ENCODE data around the gene PRB3. TPM values are rescaled to one million over a fixed set of nuclear protein-coding genes. Genes with fewer than 3 reads are reported as not detected.

The PRB3 gene
- total and polyA plus RNA-seq, 9 of the 15 experiments (the other 6 are each of a cell fraction or from before 2014, with no cell fraction given), result 0.07 TPM; not detected in 8

DNA sequence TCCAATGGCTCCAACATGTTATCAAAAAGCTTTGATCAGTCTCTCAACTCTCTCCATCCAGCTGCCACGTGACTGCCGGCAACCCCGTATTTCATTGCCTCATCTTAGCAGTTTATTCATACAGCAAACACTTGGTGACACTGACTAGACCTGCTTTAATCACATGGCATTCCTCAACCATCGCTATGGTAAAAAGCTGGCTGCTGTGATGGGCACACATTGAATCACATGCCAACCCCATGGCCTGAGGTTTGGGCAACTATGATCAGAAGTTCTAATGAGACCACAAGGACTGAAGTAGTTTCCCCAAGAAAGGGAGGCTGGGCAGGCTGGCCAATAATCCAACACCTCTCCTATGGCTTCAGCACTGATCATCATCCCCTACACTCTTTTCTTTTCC, 42.1 kb downstream of the PRB3 start (continued):
- TF ChIP-seq, protein P1, sequence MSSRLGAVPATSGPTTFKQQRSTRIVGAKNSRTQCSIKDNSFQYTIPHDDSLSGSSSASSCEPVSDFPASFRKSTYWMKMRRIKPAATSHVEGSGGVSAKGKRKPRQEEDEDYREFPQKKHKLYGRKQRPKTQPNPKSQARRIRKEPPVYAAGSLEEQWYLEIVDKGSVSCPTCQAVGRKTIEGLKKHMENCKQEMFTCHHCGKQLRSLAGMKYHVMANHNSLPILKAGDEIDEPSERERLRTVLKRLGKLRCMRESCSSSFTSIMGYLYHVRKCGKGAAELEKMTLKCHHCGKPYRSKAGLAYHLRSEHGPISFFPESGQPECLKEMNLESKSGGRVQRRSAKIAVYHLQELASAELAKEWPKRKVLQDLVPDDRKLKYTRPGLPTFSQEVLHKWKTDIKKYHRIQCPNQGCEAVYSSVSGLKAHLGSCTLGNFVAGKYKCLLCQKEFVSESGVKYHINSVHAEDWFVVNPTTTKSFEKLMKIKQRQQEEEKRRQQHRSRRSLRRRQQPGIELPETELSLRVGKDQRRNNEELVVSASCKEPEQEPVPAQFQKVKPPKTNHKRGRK (tag; IDR thresholded peaks at IDR 0.05), result no peak
- no peak for TF ChIP-seq POLR2AphosphoS5 (IDR thresholded peaks at IDR 0.05; ENCODE audit: control insufficient read depth, insufficient read depth, low read depth, low read length)

Other genes with a start within 250 kb of the PRB3 start
Only the 7 nearest of the 9 such genes appear.
- 0.95 and 1.1 TPM in 2 replicates for gene TAS2R46, start 207.4 kb downstream of the PRB3 start, total RNA-seq (2014; rRNA removed)
- 1.8 and 2.1 TPM in 2 replicates for gene TAS2R46, start 207.4 kb downstream of the PRB3 start, total RNA-seq (2014; rRNA removed; fragmentation: Illumina TruSeq; extraction: Trizol)
- gene TAS2R46, start 207.4 kb downstream of the PRB3 start, total RNA-seq (2015; rRNA removed; fragmentation: Illumina TruSeq; extraction: Trizol), result 1.3 TPM in 2 replicates
- gene TAS2R46, start 207.4 kb downstream of the PRB3 start, total RNA-seq (2021), result 0.47 and 0.74 TPM in 2 replicates
- gene TAS2R46, start 207.4 kb downstream of the PRB3 start, polyA plus RNA-seq (2011; rRNA removed), result 0.30 and 0.35 TPM in 2 replicates
- gene TAS2R46, start 207.4 kb downstream of the PRB3 start, polyA plus RNA-seq (2014; fragmentation: Illumina TruSeq; extraction: Trizol), result 0.19 TPM in 1 of 2 replicates, not detected in the other
- gene TAS2R46, start 207.4 kb downstream of the PRB3 start, polyA plus RNA-seq (2014; fragmentation: Nextera tagmentation; extraction: Ambion mirVana), result not detected
- 0.08 TPM in 1 of 2 replicates, not detected in the other for gene TAS2R46, start 207.4 kb downstream of the PRB3 start, polyA plus RNA-seq (2014; rRNA removed)
- not detected in 2 replicates for gene TAS2R43, start 177.4 kb downstream of the PRB3 start, total RNA-seq (2014; rRNA removed)
- gene TAS2R43, start 177.4 kb downstream of the PRB3 start, total RNA-seq (2014; rRNA removed; fragmentation: Illumina TruSeq; extraction: Trizol), result not detected in 2 replicates
- gene TAS2R43, start 177.4 kb downstream of the PRB3 start, total RNA-seq (2015; rRNA removed; fragmentation: Illumina TruSeq; extraction: Trizol), result not detected in 2 replicates
- not detected in 2 replicates for gene TAS2R43, start 177.4 kb downstream of the PRB3 start, total RNA-seq (2021)
- not detected in 2 replicates for gene TAS2R43, start 177.4 kb downstream of the PRB3 start, polyA plus RNA-seq (2011; rRNA removed)
- not detected in 2 replicates for gene TAS2R43, start 177.4 kb downstream of the PRB3 start, polyA plus RNA-seq (2014; fragmentation: Illumina TruSeq; extraction: Trizol)
- not detected for gene TAS2R43, start 177.4 kb downstream of the PRB3 start, polyA plus RNA-seq (2014; fragmentation: Nextera tagmentation; extraction: Ambion mirVana)
- gene TAS2R43, start 177.4 kb downstream of the PRB3 start, polyA plus RNA-seq (2014; rRNA removed), result not detected in 2 replicates
- 1.0 and 1.1 TPM in 2 replicates for gene TAS2R30, start 135.1 kb downstream of the PRB3 start, total RNA-seq (2014; rRNA removed)
- gene TAS2R30, start 135.1 kb downstream of the PRB3 start, total RNA-seq (2014; rRNA removed; fragmentation: Illumina TruSeq; extraction: Trizol), result 4.0 and 4.9 TPM in 2 replicates
- 2.8 and 3.4 TPM in 2 replicates for gene TAS2R30, start 135.1 kb downstream of the PRB3 start, total RNA-seq (2015; rRNA removed; fragmentation: Illumina TruSeq; extraction: Trizol)
- 0.87 and 0.93 TPM in 2 replicates for gene TAS2R30, start 135.1 kb downstream of the PRB3 start, total RNA-seq (2021)
- gene TAS2R30, start 135.1 kb downstream of the PRB3 start, polyA plus RNA-seq (2011; rRNA removed), result 0.14 and 0.39 TPM in 2 replicates
- not detected in 2 replicates for gene TAS2R30, start 135.1 kb downstream of the PRB3 start, polyA plus RNA-seq (2014; fragmentation: Illumina TruSeq; extraction: Trizol)
- under 1 TPM in 1 of 2 experiments, not detected in 1; 0.11 TPM for gene TAS2R30, start 135.1 kb downstream of the PRB3 start, polyA plus RNA-seq (2014; fragmentation: Nextera tagmentation; extraction: Ambion mirVana)
- gene TAS2R30, start 135.1 kb downstream of the PRB3 start, polyA plus RNA-seq (2014; rRNA removed), result not detected in 2 replicates
- gene SMIM10L1, start 98.5 kb downstream of the PRB3 start, total RNA-seq (2014; rRNA removed), result 8.8 and 9.7 TPM in 2 replicates
- gene SMIM10L1, start 98.5 kb downstream of the PRB3 start, total RNA-seq (2014; rRNA removed; fragmentation: Illumina TruSeq; extraction: Trizol), result 9.0 and 9.9 TPM in 2 replicates
- 10.1 and 10.3 TPM in 2 replicates for gene SMIM10L1, start 98.5 kb downstream of the PRB3 start, total RNA-seq (2015; rRNA removed; fragmentation: Illumina TruSeq; extraction: Trizol)
- 9.1 TPM in 2 replicates for gene SMIM10L1, start 98.5 kb downstream of the PRB3 start, total RNA-seq (2021)
- gene SMIM10L1, start 98.5 kb downstream of the PRB3 start, polyA plus RNA-seq (2011; rRNA removed), result 3.6 and 4.7 TPM in 2 replicates
- 6.9 and 8.1 TPM in 2 replicates for gene SMIM10L1, start 98.5 kb downstream of the PRB3 start, polyA plus RNA-seq (2014; fragmentation: Illumina TruSeq; extraction: Trizol)
- 1 to 10 TPM; 3.0 TPM for gene SMIM10L1, start 98.5 kb downstream of the PRB3 start, polyA plus RNA-seq (2014; fragmentation: Nextera tagmentation; extraction: Ambion mirVana)
- 11.6 and 12.1 TPM in 2 replicates for gene SMIM10L1, start 98.5 kb downstream of the PRB3 start, polyA plus RNA-seq (2014; rRNA removed)
- gene TAS2R42, start 82.8 kb downstream of the PRB3 start, total RNA-seq (2014; rRNA removed), result not detected in 2 replicates
- gene TAS2R42, start 82.8 kb downstream of the PRB3 start, total RNA-seq (2014; rRNA removed; fragmentation: Illumina TruSeq; extraction: Trizol), result not detected in 2 replicates
- not detected in 2 replicates for gene TAS2R42, start 82.8 kb downstream of the PRB3 start, total RNA-seq (2015; rRNA removed; fragmentation: Illumina TruSeq; extraction: Trizol)
- not detected in 2 replicates for gene TAS2R42, start 82.8 kb downstream of the PRB3 start, total RNA-seq (2021)
- not detected in 2 replicates for gene TAS2R42, start 82.8 kb downstream of the PRB3 start, polyA plus RNA-seq (2011; rRNA removed)
- not detected in 2 replicates for gene TAS2R42, start 82.8 kb downstream of the PRB3 start, polyA plus RNA-seq (2014; fragmentation: Illumina TruSeq; extraction: Trizol)
- gene TAS2R42, start 82.8 kb downstream of the PRB3 start, polyA plus RNA-seq (2014; fragmentation: Nextera tagmentation; extraction: Ambion mirVana), result not detected
- gene TAS2R42, start 82.8 kb downstream of the PRB3 start, polyA plus RNA-seq (2014; rRNA removed), result not detected in 2 replicates
- not detected in 2 replicates for gene PRB4, start 40.7 kb upstream of the PRB3 start, total RNA-seq (2014; rRNA removed)
- not detected in 2 replicates for gene PRB4, start 40.7 kb upstream of the PRB3 start, total RNA-seq (2014; rRNA removed; fragmentation: Illumina TruSeq; extraction: Trizol)
- not detected in 2 replicates for gene PRB4, start 40.7 kb upstream of the PRB3 start, total RNA-seq (2015; rRNA removed; fragmentation: Illumina TruSeq; extraction: Trizol)
- not detected in 2 replicates for gene PRB4, start 40.7 kb upstream of the PRB3 start, total RNA-seq (2021)
- gene PRB4, start 40.7 kb upstream of the PRB3 start, polyA plus RNA-seq (2011; rRNA removed), result not detected in 2 replicates
- gene PRB4, start 40.7 kb upstream of the PRB3 start, polyA plus RNA-seq (2014; fragmentation: Illumina TruSeq; extraction: Trizol), result not detected in 2 replicates
- not detected for gene PRB4, start 40.7 kb upstream of the PRB3 start, polyA plus RNA-seq (2014; fragmentation: Nextera tagmentation; extraction: Ambion mirVana)
- not detected in 2 replicates for gene PRB4, start 40.7 kb upstream of the PRB3 start, polyA plus RNA-seq (2014; rRNA removed)
- not detected in 2 replicates for gene PRB2, start 125.9 kb upstream of the PRB3 start, total RNA-seq (2014; rRNA removed)
- not detected in 2 replicates for gene PRB2, start 125.9 kb upstream of the PRB3 start, total RNA-seq (2014; rRNA removed; fragmentation: Illumina TruSeq; extraction: Trizol)
- gene PRB2, start 125.9 kb upstream of the PRB3 start, total RNA-seq (2015; rRNA removed; fragmentation: Illumina TruSeq; extraction: Trizol), result not detected in 2 replicates
- not detected in 2 replicates for gene PRB2, start 125.9 kb upstream of the PRB3 start, total RNA-seq (2021)
- not detected in 2 replicates for gene PRB2, start 125.9 kb upstream of the PRB3 start, polyA plus RNA-seq (2011; rRNA removed)
- gene PRB2, start 125.9 kb upstream of the PRB3 start, polyA plus RNA-seq (2014; fragmentation: Illumina TruSeq; extraction: Trizol), result not detected in 2 replicates
- gene PRB2, start 125.9 kb upstream of the PRB3 start, polyA plus RNA-seq (2014; fragmentation: Nextera tagmentation; extraction: Ambion mirVana), result not detected
- not detected in 2 replicates for gene PRB2, start 125.9 kb upstream of the PRB3 start, polyA plus RNA-seq (2014; rRNA removed)

Data from K562 (cell line).